Iris pigment epithelial cell (primary cell): Measurements from ENCODE around the gene CX3CL1.
"Not testable (repeated sequence)": the region's sequence is repeated elsewhere in the genome, so short reads cannot be mapped to it uniquely, and the experiment has no call there.

Experiments used
- DNase-seq: peaks from one replicate; pipeline ENCODE4 v3.0.0-alpha.2; 2011; ENCODE audit warnings: low read depth

The CX3CL1 gene

DNA sequence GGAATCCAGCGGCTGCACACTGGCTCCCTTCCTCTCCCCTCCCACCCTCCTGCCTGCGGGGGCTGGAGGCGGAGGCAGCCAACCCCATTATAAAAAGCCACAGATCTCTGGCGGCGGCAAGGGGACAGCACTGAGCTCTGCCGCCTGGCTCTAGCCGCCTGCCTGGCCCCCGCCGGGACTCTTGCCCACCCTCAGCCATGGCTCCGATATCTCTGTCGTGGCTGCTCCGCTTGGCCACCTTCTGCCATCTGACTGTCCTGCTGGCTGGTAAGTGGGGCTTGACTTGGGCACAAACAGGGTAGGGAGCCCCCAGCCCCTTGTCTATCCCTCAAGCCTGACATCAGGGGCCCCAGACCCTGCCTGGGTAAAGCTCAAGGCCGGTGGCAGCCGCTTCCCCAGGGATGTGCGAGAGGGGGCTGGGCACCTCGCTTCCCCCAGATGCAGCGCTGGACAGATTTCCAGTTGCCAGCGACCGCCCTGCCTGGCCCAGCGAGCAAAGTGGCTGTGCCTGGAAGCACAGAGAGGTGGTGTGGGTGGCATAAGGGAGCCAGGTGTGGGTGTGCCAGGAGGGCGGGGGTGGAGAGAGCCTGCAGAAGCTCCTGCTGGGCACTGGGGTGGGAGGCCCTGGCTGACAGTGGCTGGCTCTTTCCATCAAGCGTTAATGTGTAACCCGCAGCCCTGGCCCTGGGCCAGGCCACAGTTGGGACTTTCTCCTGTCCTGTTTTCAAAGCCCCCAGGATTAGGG, at the start of gene CX3CL1:
TSS of gene CX3CL1 (plus strand) at position 119 of the 745 bp plus-strand sequence. CDS start at position 198, 79 bp downstream.
- DNase-seq, result no peak

DNA sequence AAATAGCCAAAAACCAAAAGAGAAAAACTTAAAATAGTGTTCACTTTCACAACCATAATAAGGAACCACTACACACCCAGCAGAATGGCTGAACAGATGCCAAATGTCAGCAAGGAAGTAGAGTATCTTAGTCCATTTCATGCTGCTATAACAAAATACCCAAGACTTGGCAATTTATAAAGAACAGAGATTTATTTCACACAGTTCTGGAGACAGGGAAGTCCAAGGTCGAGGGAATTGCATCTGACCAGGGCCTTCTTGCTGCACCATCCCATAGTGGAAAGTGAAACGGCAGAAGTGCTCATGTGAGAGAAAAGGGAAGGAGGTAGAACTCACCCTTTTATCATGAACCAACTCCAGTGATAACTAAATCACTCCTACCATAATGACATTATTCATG, 47.5 kb upstream of the CX3CL1 start:
- DNase-seq, result no peak

DNA sequence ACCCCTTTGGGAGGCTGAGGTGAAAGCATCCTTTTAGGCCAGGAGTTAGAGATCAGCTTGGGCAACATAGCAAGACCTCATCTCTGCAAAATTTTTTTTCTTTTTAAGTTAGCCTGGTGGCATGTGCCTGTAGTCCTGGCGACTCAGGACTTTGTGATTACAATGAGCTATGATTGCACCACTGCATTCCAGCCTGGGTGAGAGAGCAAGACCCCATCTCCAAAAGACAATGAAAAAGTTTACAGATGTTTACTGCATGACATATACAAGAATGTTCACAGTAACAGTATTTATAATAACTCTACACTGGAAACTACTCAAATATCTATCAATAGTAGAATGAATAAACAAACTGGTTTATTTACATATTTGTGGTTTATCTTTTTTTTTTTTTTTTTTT, 46.8 kb upstream of the CX3CL1 start:
- no peak for DNase-seq

DNA sequence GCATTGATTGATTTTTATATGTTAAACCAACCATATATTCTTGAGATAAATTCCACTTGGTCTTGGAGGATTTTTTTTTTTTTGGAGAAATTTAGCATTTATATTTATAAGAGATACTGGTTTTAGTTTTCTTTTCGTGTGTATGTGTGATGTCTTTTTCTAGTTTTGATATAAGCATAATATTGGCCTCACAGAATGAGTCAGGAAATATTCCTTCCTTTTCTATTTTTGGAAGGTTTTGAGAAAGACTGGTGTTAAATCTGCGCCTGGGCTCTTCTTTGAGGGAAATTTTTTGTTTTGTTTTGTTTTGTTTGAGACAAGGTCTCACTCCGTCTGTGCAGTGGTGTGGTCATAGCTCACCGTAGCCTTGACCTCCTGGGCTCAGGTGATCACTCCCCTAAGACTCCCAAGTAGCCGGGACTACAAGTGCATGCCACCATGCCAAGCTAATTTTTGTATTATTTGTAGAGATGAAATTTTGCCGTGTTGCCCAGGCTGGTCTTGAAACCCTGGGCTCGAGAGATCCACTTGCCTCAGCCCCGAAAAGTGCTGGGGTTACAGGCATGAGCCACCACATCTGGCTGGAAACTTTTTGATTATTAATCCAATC, 42.5 kb upstream of the CX3CL1 start:
- no peak for DNase-seq

DNA sequence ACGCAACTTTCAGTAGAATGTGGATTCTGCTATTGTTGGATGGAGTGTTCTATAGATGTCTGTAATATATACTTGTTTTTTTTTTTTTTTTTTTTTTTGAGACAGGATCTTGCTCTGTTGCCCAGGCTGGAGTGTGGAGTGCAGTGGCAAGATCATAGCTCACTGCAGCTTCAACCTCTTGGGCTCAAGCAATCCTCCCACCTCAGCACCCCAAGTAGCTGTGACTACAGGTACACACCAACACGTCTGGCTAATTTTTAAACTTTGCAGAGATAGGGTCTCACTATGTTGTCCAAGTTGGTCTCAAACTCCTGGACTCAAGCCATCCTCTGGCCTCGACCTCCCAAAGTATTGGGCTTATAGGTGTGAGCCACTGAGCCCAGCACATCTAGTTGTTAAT, 40.9 kb upstream of the CX3CL1 start:
- no peak for DNase-seq

DNA sequence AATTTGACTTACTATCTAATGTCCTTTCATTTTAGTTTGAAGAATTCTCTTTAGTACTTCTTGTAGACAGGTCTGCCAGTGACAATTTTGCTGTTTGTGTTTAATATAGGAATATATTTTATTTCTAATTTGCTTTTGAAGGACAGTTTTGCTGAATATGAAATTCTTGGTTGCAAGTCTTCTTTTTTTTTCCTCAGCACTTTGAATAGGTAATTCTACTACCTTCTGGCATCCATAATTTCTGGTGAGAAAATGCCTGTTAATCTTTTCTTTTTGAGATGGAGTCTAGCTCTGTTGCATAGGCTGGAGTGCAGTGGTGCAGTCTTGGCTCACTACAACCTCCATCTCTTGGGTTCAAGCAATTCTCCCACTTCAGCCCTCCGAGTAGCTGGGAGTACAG, 38.9 kb upstream of the CX3CL1 start:
- no peak for DNase-seq

DNA sequence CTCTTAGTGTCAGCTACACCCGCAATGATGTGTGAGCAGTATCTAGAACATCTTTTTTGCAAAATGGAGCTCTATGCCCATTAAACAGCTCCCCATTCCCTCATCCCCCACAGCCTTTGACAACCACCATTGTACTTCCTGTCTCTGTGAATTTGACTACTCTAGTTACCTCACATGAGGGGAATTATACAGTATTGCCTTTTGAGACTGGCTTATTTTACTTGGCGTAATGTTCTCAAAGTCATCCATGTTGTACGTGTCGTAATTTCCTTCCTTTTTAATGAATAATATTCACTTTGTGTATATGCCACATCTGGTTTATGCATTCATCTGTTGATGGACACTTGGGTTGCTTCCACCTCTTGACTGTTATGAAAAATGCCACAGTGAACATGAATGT, 36.9 kb upstream of the CX3CL1 start:
- DNase-seq, result no peak

DNA sequence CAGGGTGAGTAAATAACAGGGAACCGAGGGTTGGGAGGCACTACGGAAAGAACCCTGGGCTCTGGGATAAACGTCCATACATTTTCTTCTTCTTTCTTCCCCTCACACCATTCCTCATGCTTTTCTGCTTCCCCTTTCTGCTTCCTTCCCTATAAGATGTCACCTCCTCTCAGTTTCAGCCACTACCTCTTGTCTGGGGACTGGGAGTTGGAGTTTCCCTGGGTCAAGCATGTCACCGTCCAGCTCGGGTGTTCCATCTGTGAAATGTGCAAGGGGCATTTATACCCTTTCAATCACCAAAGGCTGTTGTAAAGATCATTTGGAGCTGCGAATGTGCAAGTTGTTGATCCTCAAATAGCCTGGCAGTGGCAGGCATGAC, 31.2 kb upstream of the CX3CL1 start:
- no peak for DNase-seq

DNA sequence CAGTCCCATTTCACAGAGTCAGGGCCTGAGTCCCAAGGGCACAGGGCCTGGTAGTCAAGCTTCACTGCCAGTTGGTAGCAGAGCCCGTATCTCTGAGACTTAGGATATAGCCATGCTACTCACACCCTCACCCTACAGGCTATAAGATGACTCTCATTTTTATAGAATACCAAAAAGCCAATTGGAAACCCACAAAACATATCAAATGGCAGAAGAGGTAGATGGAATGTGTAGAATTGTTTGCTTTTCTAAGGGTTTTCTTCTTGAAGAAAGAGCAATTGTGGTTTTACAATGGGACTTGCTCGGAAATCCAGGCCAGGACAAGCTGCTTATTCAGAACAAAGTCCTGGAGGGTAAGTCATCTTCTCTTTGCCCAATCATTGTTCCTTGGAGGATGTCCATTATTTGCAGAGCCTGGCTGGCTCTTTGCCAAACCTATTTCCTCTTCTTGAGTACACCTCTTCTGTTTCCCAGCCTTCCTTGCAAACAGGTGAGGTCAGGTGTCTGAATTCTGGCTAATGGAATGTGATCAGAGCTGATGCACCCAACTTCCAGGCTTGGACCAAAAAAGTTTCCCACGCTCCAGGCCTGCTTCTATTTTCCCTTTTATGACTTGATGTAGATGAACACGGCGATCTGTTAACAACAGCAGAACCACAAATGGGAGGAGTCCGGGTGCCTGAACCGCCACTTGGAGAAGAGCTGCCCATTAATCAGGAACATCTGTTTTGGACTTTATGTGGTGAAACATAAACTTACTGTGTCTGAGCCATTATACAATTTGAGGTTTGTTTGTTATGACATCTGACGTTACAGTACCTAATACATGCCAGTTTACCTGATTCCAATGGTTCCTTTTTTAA, 30.6 kb upstream of the CX3CL1 start:
- peak; percentile 94 for DNase-seq

DNA sequence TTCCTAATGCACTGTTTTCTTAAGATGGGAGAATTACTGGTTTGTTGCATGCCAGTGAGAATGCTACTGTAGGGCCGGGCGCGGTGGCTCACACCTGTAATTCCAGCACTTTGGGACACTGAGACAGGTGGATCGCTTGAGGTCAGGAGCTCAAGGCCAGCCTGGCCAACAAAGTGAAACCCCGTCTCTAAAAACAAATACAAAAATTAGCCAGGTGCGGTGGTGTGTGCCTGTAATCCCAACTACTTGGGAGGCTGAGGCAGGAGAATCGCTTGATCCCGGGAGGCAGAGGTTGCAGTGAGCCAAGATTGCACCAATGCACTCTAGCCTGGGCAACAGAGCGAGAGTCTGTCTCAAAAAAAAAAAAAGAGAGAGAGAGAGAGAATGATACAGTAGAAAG, 29.7 kb upstream of the CX3CL1 start:
- DNase-seq, result not testable (repeated sequence)

DNA sequence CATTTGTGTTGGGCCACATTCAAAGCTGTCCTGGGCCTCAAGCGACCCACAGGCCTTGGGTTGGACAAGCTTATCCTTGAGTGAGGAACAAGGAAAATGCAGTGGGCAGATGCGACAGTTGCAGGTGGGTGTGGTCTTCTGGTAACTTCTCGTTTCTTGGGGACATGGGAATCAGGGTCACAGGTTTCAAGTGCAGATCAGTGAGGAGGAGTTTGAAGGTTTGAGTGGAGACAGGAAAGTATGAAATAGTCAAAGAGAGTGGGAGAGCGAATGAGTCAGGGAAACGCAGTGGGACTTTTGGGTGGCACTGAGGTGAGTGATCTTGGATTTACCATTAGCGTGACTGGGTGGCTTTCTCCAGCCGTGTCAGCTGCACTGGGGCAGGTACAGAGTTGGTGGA, 29.1 kb upstream of the CX3CL1 start:
- DNase-seq, result no peak

DNA sequence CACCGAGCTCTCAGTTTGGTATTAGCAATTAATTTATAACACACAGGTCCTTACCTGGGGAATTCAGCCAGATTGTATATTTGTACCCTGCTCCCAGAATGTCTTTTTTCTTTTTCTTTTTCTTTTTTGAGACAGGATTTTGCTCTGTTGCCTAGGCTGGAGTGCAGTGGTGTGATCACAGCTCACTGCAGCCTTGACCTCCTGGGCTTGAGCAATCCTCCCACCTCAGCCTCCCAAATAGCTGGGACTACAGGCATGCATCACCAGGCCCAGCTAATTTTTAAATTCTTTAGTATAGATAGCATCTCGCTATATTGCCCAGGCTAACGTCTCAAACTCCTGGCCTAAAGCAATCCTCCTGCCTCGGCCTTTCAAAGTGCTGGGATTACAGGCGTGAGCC, 28.2 kb upstream of the CX3CL1 start:
- DNase-seq, result not testable (repeated sequence)

DNA sequence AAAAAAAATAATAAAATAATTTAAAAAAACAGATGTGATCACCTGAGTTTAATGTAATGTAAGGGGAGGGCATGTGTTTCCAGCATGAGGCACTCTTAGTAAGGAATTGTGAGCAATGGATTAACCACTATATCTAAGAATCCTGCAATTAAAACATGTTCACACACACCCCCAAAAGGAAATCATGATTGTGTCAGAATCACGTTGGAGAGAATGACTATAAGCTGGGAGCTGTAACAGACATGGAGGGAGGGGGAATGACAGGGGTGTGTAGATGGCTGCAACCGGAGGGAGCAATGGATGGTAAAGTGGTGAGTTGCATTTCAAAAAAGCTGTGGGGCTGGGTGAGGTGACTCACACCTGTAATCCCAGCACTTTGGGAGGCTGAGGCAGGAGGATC, 27.3 kb upstream of the CX3CL1 start:
- DNase-seq, result no peak

DNA sequence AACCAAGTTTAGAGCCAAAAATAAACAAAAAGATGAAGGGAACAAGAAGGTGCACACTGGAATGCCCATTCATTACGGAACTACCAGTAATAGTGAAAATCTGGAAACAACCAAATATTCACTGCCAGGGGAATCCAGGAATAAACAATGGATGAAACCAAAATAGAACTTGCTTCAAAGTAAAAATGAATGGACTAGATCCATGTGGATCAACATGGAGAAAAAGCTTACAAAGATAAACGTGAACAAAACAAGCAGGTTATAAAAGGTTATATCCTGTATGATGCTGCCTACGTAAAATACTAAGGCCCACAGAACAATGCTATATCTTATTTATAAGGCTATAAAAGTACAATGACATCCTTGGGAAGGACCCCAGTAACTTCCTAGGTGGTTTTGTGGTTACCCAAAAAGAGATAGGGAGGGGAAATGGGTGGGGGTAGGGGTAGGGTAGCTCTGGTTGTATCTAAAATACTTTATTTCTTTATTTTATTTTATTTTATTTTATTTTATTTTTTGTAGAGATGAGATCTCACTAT, 26.6 kb upstream of the CX3CL1 start:
- DNase-seq, result no peak

DNA sequence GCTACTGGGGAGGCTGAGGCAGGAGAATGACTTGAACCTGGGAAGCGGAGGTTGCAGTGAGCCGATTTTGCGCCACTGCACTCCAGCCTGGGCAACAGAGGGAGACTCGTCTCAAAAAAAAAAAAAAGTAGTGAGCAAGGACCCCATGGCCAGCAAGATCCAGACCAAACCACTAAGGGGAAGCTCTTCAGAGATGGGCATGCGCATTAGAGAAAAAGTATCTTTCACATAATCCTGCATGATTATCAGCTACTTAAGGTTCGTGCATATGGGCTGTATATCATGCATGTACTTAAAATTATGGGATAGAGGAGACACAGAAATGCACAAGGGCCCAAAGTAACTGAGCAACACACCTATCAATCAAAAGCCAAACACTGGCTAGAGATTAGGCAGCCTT, 24.4 kb upstream of the CX3CL1 start:
- DNase-seq, result no peak

DNA sequence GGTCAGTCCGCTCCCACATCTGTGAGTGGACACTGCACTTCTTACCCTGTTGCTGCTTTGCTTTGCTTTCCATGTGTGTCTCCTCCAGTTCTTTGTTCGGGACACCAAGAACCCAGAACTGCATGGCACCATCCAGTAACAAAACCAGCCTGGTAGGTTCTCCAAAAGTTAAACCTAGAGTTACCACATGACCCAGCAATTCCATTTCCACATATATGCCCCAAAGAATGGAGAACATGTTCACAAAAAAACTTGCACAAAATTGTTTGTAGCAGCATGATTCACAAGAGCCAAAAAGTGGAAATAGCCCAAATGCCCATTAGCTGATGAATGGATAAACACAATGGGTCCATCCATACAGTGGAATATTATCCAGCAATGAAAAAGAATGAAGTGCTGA, 24.0 kb upstream of the CX3CL1 start:
- no peak for DNase-seq

DNA sequence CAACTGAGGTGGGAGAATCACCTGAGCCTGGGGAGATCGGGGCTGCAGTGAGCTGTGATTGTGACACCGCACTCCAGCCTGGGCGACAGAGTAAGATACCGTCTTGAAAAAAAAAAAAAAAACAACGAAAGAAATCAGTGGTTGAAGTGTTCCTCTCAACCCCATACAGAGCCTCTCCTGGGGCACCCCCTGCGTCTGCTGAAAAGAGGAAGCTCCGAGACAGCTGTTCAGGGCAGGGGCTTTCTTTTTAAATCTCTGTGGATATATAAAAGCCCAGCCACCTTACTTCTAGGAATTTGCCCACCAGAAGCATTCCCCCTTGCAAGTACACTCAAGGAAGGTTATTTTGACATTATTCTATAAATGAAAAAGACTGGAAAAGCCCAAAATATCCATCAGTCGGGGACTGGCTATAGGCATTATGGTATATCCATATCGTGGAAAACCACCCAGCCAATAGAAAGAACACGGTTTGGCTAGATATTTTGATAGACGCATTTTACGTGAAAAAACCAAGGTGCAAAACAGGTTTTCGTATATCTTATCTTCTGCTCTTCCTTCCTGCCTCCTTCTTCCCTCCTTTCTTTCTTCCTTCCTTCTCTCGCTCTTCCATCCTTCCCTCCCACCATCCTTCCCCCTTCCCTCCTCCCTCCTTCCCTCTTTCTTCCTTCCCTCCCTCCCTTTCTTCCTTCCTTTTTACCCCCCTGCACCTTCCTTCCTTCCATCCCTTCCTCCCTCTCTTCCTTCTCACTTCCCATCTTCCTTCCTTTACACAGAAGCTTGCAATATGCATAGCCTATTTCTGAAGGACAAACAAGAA, 22.9 kb upstream of the CX3CL1 start:
- no peak for DNase-seq

DNA sequence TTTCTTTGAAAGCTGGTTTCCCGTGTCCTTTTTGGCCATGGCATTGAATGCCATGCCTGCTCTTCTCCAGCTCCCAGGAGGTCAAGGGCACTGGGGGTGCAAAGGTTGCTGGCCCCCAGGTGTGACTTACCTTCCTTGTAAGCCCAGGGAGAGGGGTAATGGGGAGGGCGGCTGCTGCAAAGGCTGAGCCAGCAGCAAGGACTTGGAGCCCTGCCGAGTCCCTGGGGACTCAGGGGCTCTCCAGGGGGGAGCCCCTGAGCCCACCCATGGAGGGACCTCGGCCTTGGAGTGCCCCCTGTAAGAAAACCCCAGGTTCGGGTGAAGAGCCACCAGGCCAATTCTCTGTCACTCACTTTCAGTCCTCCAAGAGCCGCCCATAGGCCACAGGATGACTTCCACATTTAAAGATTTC, 19.6 kb upstream of the CX3CL1 start:
- no peak for DNase-seq

DNA sequence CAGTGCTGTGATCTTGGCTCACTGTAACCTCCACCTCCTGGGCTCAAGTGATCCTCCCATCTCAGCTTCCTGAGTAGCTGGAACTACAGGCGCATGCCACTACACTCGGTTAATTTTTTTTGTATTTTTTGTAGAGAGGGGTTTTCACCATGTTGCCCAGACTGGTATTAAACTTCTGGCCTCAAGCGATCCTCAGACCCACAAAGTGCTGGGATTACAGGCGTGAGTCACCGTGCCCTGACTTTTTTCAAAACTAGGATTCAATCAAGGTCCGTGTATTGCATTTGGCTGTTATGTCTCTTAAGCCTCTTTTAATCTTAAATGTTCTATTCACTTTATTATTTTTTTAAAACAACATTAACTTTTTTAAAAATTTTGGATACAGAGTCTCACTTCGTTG, 18.0 kb upstream of the CX3CL1 start:
- no peak for DNase-seq

DNA sequence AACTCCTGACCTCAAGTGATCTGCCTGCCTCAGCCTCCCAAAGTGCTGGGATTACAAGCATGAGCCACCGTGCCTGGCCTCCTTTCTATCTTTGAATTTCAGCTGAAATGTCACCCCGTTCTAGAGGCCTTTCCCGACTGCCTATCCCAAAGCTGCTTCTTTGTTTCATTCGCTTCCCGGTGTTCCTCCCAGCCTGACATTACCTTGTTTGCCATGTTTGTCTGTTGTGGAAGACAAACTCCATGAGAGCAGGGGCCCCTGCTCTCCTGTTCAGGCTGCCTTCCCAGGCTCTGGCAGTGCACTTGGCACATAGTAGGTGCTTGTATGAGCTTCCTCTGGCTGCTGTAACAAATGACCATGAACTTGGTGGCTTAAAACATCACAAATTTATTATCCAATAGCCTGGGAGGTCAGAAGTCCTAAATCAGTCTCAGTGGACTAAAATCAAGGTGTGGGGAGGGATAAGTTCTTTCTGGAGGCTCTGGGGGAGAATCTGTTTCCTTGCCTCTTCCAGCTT, 16.3 kb upstream of the CX3CL1 start:
- no peak for DNase-seq

DNA sequence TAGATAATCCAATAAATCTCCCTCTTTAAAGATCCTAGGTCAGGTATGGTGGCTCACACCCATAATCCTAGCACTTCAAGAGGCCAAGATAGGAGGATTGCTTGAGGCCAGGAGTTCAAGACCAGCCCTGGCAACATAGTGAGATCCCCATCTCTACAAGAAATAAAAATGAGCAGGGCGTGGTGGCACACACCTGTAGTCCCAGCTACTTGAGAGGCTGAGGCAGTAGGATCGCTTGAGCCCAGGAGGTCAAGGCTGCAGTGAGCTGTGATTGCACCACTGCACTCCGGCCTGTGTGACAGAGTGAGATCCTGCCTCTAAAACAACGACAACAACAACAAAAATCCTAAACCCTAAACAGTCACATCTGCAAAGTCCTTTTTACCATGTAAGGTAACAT, 15.7 kb upstream of the CX3CL1 start:
- no peak for DNase-seq
